Fibroblast of skin of back (primary cell): ENCODE results near the gene BCOR. TPM values are rescaled to one million over a fixed set of nuclear protein-coding genes. Genes with fewer than 3 reads are reported as not detected.

Experiments
- DNase-seq: peaks from one replicate; pipeline ENCODE4 v3.0.0-alpha.2; 2013
- polyA plus RNA-seq, 2 experiments: library from polyadenylated mRNA; unstranded; fragments of 120-200 nt; gene quantifications; one replicate each; pipeline ENCODE4 v1.2.1, GENCODE V29; 2013; ENCODE audit not compliant: insufficient read length in 2 of 2

Gene BCOR
- 16.7 TPM for polyA plus RNA-seq (2013, experiment 1 of 2; ENCODE audit: insufficient read length)
- 12.7 TPM for polyA plus RNA-seq (2013, experiment 2 of 2; ENCODE audit: insufficient read length)

GRCh38 chrX:40097504-40098263 is at the start of gene BCOR:
TSS of gene BCOR (minus strand) at chrX:40097958. CDS start at chrX:40077929, 20,029 bp downstream.
- peak; percentile 72 for DNase-seq

GRCh38 chrX:40147126-40147952 is 49.6 kb upstream of the BCOR start:
- no peak for DNase-seq

- DNase-seq: peak; percentile 42
Measured at GRCh38 chrX:40146262-40147125, 48.7 kb upstream of the BCOR start.

GRCh38 chrX:40145923-40146261 is 48.1 kb upstream of the BCOR start:
- no peak for DNase-seq

- no peak for DNase-seq
Measured at GRCh38 chrX:40145001-40145922, 47.5 kb upstream of the BCOR start.

GRCh38 chrX:40144576-40144975 is 46.8 kb upstream of the BCOR start:
- DNase-seq: no peak

- DNase-seq: no peak
Measured at GRCh38 chrX:40143987-40144386, 46.2 kb upstream of the BCOR start.

GRCh38 chrX:40143001-40143400 is 45.2 kb upstream of the BCOR start:
- DNase-seq: no peak

- no peak for DNase-seq
Measured at GRCh38 chrX:40142417-40142816, 44.7 kb upstream of the BCOR start.

- DNase-seq: peak; percentile 24
Measured at GRCh38 chrX:40140706-40141499, 43.1 kb upstream of the BCOR start.

- peak; percentile 67 for DNase-seq
Measured at GRCh38 chrX:40132751-40133150, 35.0 kb upstream of the BCOR start.

- no peak for DNase-seq
Measured at GRCh38 chrX:40131654-40132337, 34.0 kb upstream of the BCOR start.

GRCh38 chrX:40130207-40130606 is 32.4 kb upstream of the BCOR start:
- peak; percentile 79 for DNase-seq

- peak; percentile 46 for DNase-seq
Measured at GRCh38 chrX:40127052-40127451, 29.3 kb upstream of the BCOR start.

GRCh38 chrX:40122487-40122886 is 24.7 kb upstream of the BCOR start:
- no peak for DNase-seq

GRCh38 chrX:40121618-40122017 is 23.9 kb upstream of the BCOR start:
- no peak for DNase-seq

- no peak for DNase-seq
Measured at GRCh38 chrX:40120838-40121580, 23.3 kb upstream of the BCOR start.

GRCh38 chrX:40117715-40118285 is 20.0 kb upstream of the BCOR start:
- DNase-seq: no peak

GRCh38 chrX:40116925-40117324 is 19.2 kb upstream of the BCOR start:
- DNase-seq: no peak
